Activated T-helper 1 cell treated with Interleukin-2 at 50 U/mL for 16 hours (primary cell): Measurements from ENCODE around the gene MMP1.

Source experiments
- DNase-seq: peaks from one replicate; pipeline ENCODE4 v3.0.0-alpha.2; 2020; ENCODE audit warnings: low read depth

MMP1 gene

DNA sequence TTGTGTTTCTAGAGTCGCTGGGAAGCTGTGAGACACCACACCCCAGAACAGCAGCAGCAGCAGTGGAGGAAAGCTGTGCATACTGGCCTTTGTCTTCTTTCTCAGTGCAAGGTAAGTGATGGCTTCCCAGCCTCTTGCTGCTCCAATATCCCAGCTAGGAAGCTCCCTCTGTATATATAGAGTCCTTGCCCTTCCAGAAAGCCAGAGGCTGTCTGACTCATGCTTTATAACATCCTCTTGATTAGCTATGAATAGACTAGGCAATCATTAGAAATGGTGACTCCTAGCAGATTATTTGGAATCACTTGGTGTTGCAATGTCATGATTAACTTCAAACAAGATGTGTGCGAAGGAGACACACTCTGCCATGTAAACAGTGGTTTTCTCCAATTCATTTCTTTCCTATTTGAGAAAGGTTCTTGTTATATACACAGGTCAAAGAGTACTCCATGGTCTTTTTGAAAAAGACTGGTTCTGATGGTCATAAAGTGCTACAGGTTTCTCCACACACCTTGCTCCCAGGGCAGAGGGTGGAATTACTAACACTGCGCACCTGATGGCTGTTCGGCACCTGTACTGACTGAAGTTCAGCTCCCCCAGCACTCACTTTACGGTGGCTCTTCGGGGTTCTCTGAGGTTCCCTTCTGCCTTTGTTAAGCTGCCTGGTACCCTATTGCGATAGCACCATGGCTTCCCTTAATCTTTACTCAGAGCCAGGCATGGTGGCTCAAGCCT is at the start of gene MMP1:
MMP1 (minus strand) TSS at position 149 of the 735 bp plus-strand sequence; CDS start at position 81, 68 bp downstream.
- DNase-seq = no peak

DNA sequence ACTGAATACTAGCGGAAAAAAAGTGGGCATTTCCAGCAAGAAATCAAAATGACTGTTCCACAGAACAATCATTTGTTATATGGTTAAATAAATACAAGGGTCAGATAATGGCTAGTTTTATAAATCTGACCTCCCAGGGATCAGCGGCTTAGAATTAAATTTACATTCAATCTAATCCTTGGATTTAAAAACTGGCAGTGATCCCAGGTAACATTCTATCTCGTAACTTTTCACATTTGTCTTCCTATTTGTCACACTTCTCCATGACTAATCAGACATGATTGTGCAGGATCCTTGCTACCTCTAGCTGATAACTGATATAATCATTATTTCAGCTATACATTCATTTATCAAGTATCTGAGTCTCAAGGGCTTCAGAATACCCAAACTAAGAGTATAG is 48.3 kb upstream of the MMP1 start:
- DNase-seq = no peak

DNA sequence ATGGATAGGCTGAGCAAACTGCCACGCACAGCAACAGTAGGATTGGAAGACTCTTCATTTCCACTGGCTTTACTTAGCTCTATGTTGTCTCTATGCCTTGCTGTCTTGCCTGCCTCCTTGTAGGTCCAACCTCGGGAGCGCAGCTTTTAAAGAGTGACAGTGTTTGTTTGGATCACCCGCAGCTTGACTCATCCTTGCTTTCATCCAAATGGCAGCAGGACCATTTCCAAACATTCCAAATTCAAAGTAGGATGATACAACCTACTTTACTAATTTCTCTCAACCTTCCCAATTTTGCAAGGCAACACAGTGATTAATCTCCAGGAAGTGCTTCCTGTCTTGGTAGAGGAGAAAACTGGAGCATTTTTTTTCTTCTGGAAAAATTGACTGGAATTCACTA is 45.5 kb upstream of the MMP1 start, which contains the start of gene MMP3:
MMP3 (minus strand) TSS at position 121 of the 400 bp plus-strand sequence; CDS start at position 58, 63 bp downstream.
- no peak for DNase-seq

DNA sequence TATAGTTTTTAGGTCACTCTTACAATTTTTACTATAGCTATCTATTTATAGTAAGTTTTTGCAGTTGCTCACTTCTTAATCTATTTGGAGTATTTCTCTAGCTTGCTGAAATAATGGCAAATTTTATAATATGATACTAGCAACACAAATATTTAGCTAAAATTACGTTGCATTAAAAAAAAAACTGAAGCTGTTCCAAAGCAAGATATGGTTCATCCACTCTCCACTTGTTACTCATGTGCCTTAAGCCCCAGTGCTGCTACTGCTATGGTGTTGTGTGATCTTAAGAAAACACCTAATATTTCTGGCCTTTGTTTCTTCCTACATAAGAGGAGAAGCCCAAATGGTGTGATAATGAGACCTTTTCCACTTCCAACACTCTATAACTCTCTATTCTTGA is 45.0 kb upstream of the MMP1 start:
- no peak for DNase-seq

DNA sequence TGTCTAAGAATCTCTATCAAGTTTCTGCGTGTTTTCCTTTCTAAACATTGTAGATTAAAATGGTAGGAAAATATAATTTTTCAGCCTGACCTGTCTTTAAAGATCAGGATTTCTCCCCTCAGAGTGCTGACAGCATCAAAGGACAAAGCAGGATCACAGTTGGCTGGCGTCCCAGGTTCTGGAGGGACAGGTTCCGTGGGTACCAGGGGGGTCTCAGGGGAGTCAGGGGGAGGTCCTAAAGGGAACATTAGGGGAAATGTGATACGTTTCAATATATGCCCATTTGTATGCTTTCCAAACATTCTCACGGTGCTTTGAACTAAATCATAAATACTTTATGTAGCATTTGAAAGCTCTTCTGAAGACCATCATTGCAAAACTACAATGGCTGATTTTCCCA is 42.1 kb upstream of the MMP1 start:
- no peak for DNase-seq

DNA sequence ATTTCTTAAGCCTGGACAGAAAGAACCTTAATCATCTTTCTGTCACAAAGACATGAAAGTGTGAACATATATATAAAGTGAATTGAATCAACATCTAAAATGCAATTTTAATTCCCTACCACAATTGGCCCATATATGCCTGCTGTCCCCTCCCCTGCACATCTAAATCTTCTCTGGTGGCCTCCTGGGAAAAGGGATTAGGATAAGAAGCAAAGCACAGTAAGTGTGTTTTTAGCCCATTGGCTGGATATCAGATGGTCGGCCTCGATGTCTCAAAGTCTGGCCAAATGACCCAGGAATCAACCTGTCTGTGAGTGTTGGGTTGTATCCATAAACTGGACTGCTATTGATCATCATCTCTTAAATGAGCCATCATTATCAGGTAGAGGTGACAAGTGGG is 39.7 kb upstream of the MMP1 start:
- no peak for DNase-seq

DNA sequence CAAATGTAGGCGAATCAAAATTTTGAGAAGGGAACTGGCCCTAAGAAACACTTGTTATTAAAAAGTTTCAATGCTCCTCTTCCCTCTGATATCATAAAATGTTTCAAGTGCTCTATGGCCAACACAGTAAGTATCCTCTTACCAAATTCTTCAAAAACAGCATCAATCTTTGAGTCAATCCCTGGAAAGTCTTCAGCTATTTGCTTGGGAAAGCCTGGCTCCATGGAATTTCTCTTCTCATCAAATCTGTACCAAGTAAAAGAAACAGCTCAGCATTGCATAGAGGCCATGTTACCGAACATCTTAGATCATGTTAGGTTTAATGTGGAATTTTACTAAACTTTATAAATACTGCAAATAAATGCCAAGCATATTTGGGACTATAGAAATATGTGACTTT is 39.2 kb upstream of the MMP1 start:
- no peak for DNase-seq

DNA sequence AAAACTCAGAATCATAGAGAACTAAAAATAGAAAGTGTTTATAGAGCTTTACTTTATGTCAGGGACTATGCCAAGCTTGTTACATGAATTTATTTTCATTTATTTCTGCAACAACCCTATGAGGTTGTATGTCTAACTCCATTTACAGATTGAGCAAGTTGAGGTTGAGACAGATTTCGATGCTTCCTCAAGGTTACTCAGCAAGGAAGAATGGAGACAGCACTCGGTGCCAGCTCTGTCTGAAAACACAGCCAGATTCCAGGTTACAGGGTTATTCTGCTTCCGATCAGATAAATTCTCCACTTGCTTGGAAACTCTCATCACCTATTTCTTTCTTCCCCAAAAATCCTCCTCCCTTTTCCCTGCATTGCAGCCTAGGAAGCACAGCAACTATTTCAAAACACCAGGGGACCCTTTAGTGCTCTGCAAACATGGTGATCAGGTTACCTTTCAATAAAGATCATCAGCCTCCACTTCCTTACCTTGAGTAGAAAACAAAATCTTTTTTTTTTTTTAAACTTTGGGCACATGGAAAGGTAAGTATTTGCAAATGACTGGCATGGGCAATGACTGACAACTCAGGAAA is 38.4 kb upstream of the MMP1 start:
- DNase-seq = no peak

DNA sequence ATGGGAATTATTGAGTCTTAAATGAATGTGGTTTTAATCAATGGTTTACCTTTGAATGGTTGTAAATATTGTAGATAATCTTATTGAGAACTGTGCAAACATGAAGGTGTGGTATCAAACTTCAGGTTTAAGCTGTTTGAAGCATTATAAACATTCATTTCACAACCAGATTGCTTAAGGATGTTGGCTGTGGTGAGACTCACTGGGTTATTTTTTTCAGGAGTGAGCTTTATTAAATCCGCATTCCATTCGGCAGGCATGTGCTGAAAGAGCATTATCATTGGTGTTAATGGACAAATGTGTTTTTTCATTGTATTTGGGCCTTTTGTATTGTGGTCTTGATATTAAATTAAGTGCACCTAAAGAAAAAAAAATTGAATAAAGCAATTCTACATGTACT is 35.8 kb upstream of the MMP1 start:
- DNase-seq = no peak

DNA sequence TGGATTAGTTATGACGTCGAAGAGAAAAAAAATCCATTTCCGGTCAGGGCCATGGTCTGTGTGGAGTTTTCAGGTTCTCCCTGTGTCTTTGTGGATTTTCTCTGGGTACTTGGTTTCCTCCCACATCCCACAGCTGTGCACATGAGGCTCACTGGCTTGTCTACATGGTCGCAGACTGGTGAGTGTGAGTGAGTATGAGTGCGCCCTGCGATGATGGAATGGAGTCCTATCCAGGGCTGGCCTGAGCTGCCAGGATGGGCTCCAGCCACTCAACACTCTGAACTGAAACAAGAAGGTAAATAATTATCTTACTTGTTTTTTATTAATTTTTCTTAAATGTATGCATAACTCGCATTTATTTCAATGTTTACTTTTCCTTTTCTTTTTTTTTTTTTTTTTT is 34.7 kb upstream of the MMP1 start:
- no peak for DNase-seq

DNA sequence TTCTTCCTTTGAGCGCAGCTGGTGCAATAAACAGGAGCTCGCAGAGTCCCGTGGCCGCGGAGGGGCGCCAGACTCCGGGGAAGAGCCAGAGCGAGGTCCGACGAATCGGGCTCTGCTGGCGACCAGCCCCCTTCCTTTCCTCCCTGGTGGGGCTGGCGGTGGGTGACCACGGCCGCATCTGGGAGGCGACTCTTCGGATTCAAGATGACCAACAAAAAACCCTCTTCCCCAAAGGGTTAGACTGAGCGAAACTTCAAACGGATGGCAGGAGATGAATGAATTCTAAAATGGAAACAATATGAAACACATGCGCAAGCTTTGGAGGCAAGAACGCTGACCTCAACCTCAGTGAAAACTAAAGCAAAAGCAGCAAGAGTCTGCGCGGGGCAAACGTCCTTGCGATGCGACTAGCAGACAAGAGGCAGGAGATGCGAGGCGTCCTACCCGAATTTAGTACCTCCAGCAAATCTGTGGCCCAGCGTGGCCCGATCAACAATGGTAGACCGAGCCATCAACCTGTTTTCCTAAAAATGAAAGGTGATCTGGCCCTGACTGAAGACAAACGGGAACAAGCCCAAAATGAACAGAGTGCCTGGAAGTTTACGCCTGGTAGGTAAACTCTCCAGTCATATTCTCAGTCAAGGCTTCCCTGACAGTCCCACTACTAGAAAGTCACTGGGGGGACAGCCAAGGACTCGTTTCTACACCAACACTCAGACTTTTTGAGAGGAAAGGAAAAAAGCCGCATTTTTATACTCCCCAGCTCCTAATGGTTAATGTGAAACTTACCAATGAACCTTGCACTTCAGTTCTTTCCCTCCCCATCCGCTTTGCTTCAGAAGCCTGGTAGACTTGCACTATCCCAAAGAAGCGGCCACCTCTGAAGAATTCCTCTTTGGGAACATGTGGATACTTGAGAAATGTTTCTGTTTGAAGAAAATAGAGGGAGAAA is 33.8 kb upstream of the MMP1 start:
- no peak for DNase-seq

DNA sequence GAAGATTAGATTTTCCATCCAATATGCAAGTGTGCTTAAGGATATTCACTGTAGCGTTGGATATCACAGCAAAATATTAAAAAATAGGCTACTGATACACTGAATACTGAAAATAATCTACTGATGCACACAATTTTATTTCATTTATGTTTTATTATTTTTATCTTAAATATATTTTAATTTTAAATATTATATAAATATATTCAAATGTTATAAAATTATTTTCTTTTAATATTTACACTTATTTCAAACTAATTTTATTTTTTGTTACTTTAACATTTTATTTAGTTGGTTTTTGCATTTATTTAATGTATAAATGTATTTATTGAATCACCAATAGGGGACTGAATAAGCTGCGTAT is 33.1 kb upstream of the MMP1 start:
- DNase-seq = no peak

DNA sequence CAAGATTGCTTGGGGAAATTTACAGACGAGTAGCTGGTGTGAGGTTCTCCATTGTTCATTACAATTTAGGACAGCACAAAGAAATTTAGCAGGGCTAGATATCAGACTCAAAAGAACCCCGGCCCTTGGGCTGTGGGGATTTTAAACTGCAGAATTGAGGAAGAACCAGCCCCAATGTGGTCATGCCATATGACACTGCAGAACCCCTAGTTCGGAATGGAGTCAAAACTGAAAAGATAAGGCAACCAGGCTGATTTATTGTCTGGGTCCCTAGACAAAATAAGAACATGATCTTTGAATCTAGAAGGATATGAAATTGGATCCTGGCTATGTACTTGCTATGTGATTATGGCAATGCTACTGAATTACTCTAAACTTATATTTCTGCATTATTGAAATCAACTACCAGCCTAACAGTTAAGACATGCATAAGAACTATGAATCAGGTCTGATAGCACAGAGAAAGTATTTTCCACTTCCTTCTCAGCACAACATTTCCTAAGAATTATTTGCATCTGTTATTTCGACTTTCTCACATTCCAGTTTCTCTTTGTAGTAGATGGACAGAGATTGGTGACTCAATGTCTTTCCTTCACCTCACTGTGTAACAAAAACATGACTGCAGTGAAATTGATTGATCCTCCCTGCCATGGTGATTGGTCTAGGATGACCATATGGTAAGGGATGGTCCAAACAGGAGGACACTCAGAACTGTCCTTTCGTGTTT is 32.2 kb upstream of the MMP1 start:
- no peak for DNase-seq

DNA sequence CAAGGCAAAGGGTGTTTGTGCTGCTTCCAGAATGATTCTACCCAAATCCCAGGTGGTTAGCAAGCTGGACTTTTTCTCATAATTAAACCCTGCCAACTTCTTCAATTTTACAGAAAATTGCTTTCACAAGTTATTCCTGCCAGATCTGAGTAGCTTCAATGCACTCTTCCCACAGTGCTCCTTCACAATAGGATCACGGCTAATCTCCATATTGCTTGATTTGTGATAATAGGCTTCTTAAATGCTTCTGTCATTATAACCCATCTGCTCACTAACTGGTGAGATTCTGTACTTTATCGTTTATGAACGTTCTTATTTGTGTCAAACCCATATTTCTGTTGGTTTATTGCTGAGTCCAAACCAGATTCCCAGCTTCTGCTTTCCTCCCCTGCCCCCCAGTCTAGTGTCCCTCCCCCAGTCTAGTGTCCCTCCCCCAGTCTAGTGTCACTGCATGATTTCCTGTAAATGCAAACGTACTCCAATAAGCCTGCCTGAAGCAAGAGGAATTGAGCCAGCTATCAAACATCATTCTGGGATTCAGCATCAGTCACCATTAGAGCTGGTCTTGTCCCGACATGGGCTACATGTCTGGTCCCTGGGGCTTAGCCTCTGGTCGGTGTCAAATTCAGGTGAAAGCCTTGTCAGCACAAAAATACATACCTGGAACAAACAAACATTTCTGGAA is 31.5 kb upstream of the MMP1 start:
- DNase-seq = no peak

DNA sequence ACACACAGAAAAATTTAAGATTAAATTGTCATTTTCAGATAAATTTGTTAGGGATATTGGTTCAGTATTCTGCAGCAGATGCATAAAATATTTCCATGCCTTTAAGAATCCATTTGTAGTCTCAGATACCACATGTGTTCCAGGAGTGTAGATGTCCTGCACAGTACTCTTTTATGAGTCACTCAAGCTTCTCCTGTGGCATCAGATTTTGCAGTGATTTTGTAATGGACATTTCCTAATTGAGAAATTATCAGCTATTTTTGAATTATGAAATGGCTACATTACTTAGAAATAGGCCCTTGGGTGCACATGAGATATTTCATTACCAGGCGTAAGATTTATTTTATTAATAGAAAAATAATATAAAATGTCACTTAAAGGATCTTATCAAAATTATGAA is 26.6 kb upstream of the MMP1 start:
- no peak for DNase-seq

DNA sequence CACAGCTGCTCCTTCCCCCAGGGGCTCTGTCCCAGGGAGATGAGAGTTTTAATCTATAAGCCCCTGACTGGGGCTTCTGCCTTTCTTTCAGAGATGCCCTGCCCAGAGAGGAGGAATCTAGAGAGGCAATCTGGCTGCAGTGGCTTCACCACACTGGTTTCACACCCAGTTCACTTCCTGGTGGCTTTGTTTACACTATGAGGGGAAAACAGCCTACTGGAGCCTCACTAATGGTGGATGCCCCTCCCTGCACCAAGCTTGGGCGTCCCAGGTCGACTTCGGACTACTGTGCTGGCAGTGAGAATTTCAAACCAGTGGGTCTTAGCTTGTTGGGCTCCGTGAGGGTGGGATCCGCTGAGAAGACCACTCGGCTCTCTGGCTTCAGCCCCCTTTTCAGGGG is 21.5 kb upstream of the MMP1 start:
- DNase-seq = no peak

DNA sequence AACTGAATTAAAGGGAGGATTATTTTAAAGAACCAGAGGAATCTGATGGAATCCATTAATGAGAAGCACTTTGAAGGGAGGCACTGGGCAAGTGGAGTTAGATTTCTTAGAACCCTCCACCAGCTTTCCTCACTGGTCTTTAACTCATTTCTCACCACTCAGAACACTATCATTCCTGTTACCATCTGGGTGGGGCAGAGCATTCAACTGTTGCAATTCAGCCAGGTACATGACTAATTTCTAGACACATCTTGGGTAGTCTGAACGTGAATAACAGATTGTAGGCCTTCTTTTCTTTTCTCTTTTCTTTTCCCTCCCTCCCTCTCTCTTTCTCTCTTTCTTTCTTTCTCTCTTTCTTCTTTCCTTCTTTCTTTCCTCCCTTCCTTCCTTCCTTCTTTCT is 15.5 kb upstream of the MMP1 start:
- no peak for DNase-seq

DNA sequence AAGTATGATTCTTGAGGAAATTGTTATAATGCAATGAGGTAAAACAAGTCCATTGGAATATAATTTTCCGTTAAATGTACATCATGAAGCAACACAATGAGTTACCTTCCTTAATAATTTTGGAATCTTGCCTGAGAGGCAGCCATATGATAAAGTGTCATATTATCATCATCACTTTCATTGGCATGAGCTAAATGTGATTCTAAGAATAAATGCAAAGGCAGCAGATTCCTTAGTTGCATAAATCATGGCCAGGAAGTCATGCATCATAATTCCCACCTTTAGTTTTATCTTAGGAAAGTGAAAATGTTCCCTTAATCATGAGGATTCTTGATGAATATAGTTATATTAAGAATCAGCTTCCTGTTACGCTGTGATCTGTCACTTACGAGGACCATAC is 14.2 kb upstream of the MMP1 start:
- DNase-seq = no peak

DNA sequence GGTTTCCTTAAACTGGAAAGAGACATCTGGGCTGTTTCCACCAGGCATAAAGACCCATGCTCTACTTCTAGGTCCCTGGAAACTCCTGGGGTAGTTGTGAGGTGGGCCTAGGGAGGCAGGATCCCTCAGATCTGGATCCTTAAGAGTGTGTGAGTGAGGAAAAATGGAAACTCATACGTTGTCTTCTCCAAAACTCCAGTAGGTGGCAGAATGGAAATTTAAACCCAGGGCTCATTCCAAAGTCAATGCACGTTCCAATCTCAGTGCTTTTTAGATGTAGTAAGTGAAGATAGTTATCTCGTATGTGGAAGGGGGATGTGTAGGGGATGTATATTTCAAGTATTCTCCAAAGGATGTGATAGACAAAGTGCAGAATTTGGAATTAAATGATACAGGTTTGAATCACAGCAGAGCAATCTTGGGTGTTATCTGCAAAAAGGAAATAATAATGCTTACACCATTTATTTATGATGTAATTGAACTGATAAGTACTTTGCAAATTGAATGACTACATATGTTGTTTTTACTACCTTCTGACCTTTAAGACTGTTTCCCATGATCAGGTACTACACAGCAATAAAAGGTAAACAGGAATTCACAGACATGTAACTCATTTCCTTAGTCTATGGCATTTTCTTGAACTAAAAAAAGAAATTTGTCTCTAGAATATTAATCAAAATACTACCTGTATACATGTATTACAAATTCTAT is 13.1 kb upstream of the MMP1 start:
- DNase-seq = no peak

DNA sequence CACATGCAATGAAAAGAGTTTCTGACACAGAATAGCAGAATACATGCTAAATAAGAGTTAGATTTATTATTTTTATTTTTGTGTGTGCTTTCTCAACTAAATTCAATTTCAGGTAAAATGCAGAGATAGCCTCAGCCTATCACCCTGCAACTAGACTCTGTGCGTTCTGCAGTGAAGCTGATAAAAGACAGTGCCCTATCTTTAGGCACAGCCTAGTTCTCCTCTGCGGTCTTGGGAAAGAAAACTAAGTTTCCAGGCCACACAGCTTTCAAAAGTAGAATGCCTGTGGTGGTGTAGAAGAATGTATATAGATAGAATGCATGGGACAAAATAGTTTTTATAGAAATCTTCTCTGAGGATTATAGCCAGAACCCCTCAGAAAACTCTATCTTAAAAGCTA is 12.0 kb upstream of the MMP1 start:
- DNase-seq = no peak

DNA sequence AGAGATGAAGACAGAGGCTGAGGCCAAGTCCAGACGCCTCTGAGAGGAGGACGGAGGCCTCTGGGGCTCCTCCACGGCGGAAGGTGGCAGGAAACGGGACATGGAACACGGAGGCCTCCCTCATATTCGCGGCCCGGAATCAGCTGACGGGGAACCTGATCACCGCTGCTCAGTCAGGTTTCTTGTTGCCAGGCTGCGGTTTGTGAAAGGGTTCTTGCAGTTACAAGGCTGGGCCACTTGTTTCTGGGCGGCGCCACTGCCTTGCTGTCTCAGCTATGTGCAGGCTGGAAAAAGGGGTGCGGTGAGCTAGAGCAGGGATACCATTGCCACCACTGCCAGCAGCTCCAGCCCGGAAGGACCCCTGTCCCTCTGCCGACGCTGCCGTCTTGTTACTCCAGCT is 10.0 kb upstream of the MMP1 start:
- no peak for DNase-seq
